Neutrophil (primary cell): ENCODE data around the gene TIPARP.

Source experiments
- H3K27ac ChIP-seq: fragments of 200-600 bp; sonication (generic); 2 replicates; pipeline ENCODE4 v1.5.1; 2016; ENCODE audit warnings: mild to moderate bottlenecking, moderate library complexity
- H3K27me3 ChIP-seq: fragments of 200-600 bp; sonication (generic); 2 replicates; pipeline ENCODE4 v1.6.0; 2016; ENCODE audit warnings: mild to moderate bottlenecking
- H3K36me3 ChIP-seq: fragments of 200-600 bp; sonication (generic); 2 replicates; pipeline ENCODE4 v1.5.1; 2017
- H3K4me1 ChIP-seq, 2 experiments: fragments of 200-600 bp in 1 of 2; sonication (generic) in 1 of 2; 1 replicate in 1 of 2; 2 replicates in 1 of 2; pipeline versions ENCODE4 v1.5.1 to v1.6.1; 2013 to 2016; ENCODE audit warnings: low read depth in 1 of 2, low read length in 1 of 2, mild to moderate bottlenecking in 1 of 2, moderate library complexity in 1 of 2; ENCODE audit not compliant: control insufficient read depth in 1 of 2, insufficient read depth in 1 of 2
- H3K4me3 ChIP-seq, 2 experiments: fragments of 200-600 bp in 1 of 2; sonication (generic) in 1 of 2; 1 replicate in 1 of 2; 2 replicates in 1 of 2; pipeline ENCODE4 v1.5.1; 2013 to 2016; ENCODE audit warnings: low read depth in 1 of 2, low read length in 1 of 2, mild to moderate bottlenecking in 1 of 2, moderate library complexity in 1 of 2
- H3K9me3 ChIP-seq: fragments of 200-600 bp; sonication (generic); 2 replicates; pipeline ENCODE4 v1.5.1; 2016
- CTCF ChIP-seq: fragments of 200-600 bp; sonication (generic); IDR thresholded peaks from 2 replicates; pipeline ENCODE4 v1.5.1; 2016; ENCODE audit warnings: antibody characterized with exemption

Gene TIPARP

GRCh38 chr3:156682963-156683362, 8.6 kb downstream of the TIPARP start:
- H3K4me1 ChIP-seq: peaks cover 50 to 68% of the 10 kb centered on the region in 2 experiments
- no peak for TF ChIP-seq CTCF
- H3K27me3 ChIP-seq: no peaks in the 10 kb centered on the region
- H3K27ac ChIP-seq: no peak overlapping the region
- no peaks in the 10 kb centered on the region for H3K9me3 ChIP-seq
- no peak overlapping the region for H3K4me3 ChIP-seq
- peaks cover 13% of the 10 kb centered on the region for H3K36me3 ChIP-seq

GRCh38 chr3:156685198-156685597, 10.8 kb downstream of the TIPARP start:
- peaks cover 11% of the 10 kb centered on the region for H3K36me3 ChIP-seq
- no peak for TF ChIP-seq CTCF
- H3K27ac ChIP-seq: peak overlapping the region; percentile 72
- H3K4me1 ChIP-seq: peaks cover 48 to 59% of the 10 kb centered on the region in 2 experiments
- H3K4me3 ChIP-seq: no peak overlapping the region
- H3K9me3 ChIP-seq: no peaks in the 10 kb centered on the region
- no peaks in the 10 kb centered on the region for H3K27me3 ChIP-seq

- peaks cover 11% of the 10 kb centered on the region for H3K36me3 ChIP-seq
- no peak overlapping the region for H3K4me3 ChIP-seq
- no peak for TF ChIP-seq CTCF
- H3K9me3 ChIP-seq: no peaks in the 10 kb centered on the region
- H3K4me1 ChIP-seq: peaks cover 42 to 53% of the 10 kb centered on the region in 2 experiments
- peak overlapping the region; percentile 72 for H3K27ac ChIP-seq
- no peaks in the 10 kb centered on the region for H3K27me3 ChIP-seq
These were observed 11.4 kb downstream of the TIPARP start for GRCh38 chr3:156685752-156686151.

- H3K27ac ChIP-seq: no peak overlapping the region
- peaks cover 30 to 40% of the 10 kb centered on the region in 2 experiments for H3K4me1 ChIP-seq
- H3K9me3 ChIP-seq: no peaks in the 10 kb centered on the region
These were observed 12.6 kb downstream of the TIPARP start for GRCh38 chr3:156687023-156687422.

GRCh38 chr3:156688632-156689452, 14.5 kb downstream of the TIPARP start:
- Histone ChIP-seq H3K4me1 (peaks cover 25 to 35% of the 10 kb centered on the region in 2 experiments), H3K36me3 (peaks cover 11% of the 10 kb centered on the region), H3K27ac (no peak overlapping the region), H3K27me3 (no peaks in the 10 kb centered on the region), H3K4me3 (no peak overlapping the region), H3K9me3 (no peaks in the 10 kb centered on the region)
- no peak for TF ChIP-seq CTCF

More at GRCh38 chr3:156687023-156687422, 12.6 kb downstream of the TIPARP start:
- H3K4me3 ChIP-seq: no peak overlapping the region
- TF ChIP-seq CTCF: no peak
- H3K36me3 ChIP-seq: peaks cover 11% of the 10 kb centered on the region
- H3K27me3 ChIP-seq: no peaks in the 10 kb centered on the region
